ENCODE measurements around the gene RPTOR.

DNA sequence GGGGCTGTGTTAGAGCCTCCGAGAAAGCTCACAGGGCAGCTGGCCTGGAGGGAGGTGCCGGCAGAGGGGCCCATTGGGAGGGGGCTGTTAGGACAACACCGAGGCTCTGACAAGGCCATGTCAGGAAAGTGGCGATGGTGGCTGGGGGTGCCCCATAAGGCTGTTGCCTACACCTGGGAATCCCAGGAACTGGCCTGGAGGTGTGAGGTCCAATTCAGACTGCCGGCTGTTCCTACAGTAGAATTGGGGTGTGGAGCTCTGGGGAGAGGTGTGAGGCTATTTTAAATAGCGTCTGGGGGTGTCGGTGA, 292.0 kb downstream of the RPTOR start:
- TF ChIP-seq SIN3A (IDR thresholded peaks at IDR 0.05; ENCODE audit: borderline replicate concordance, insufficient read depth, low read depth, low read length), result no peak
- TF ChIP-seq, protein P1, sequence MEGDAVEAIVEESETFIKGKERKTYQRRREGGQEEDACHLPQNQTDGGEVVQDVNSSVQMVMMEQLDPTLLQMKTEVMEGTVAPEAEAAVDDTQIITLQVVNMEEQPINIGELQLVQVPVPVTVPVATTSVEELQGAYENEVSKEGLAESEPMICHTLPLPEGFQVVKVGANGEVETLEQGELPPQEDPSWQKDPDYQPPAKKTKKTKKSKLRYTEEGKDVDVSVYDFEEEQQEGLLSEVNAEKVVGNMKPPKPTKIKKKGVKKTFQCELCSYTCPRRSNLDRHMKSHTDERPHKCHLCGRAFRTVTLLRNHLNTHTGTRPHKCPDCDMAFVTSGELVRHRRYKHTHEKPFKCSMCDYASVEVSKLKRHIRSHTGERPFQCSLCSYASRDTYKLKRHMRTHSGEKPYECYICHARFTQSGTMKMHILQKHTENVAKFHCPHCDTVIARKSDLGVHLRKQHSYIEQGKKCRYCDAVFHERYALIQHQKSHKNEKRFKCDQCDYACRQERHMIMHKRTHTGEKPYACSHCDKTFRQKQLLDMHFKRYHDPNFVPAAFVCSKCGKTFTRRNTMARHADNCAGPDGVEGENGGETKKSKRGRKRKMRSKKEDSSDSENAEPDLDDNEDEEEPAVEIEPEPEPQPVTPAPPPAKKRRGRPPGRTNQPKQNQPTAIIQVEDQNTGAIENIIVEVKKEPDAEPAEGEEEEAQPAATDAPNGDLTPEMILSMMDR (IDR thresholded peaks at IDR 0.05), result no peak
- no peak for TF ChIP-seq TCF7L2 (IDR thresholded peaks at IDR 0.05; ENCODE audit: low read depth, low read length)
- no peak for TF ChIP-seq POLR2AphosphoS5 (IDR thresholded peaks at IDR 0.05; ENCODE audit: low read depth, low read length)
